Stimulated activated CD4-positive, alpha-beta T cell treated with anti-CD3 and anti-CD28 coated beads, TNF-alpha, amount 100 ng/mL, for 24 hours (primary cell): ENCODE data around the gene SLC19A2.
"Not testable (repeated sequence)": the region's sequence is repeated elsewhere in the genome, so short reads cannot be mapped to it uniquely, and the experiment has no call there.

Source experiments
- DNase-seq, 3 experiments: peaks; one replicate each; pipeline ENCODE4 v3.0.0-alpha.2; 2020; ENCODE audit warnings: low read depth in 3 of 3

SLC19A2 gene

GRCh38 chr1:169508432-169509338 lies 22.9 kb upstream of the SLC19A2 start:
- DNase-seq, result no peak

- DNase-seq, result no peak
These were observed 21.7 kb upstream of the SLC19A2 start for GRCh38 chr1:169507413-169507812.

- DNase-seq, result not testable (repeated sequence)
These were observed 17.9 kb upstream of the SLC19A2 start for GRCh38 chr1:169503601-169504000.

GRCh38 chr1:169499807-169500206 lies 14.1 kb upstream of the SLC19A2 start:
- DNase-seq, result no peak

GRCh38 chr1:169497317-169497716 lies 11.6 kb upstream of the SLC19A2 start:
- no peak for DNase-seq

GRCh38 chr1:169495916-169496315 lies 10.2 kb upstream of the SLC19A2 start:
- no peak for DNase-seq

GRCh38 chr1:169495046-169495775 lies 9.5 kb upstream of the SLC19A2 start:
- no peak for DNase-seq

GRCh38 chr1:169494343-169494742 lies 8.6 kb upstream of the SLC19A2 start:
- no peak for DNase-seq

- no peak for DNase-seq
These were observed 7.5 kb upstream of the SLC19A2 start for GRCh38 chr1:169493251-169493650.

GRCh38 chr1:169491845-169492281 lies 6.1 kb upstream of the SLC19A2 start:
- DNase-seq, result peak in 2 of 3 experiments; percentile 11 to 28

GRCh38 chr1:169488157-169488556 lies 2.4 kb upstream of the SLC19A2 start:
- DNase-seq, result no peak

GRCh38 chr1:169487561-169487960 lies 1.8 kb upstream of the SLC19A2 start:
- DNase-seq, result no peak

GRCh38 chr1:169487133-169487532 lies 1.4 kb upstream of the SLC19A2 start:
- no peak for DNase-seq

- no peak for DNase-seq
These were observed 722 bp upstream of the SLC19A2 start for GRCh38 chr1:169486281-169487051.

GRCh38 chr1:169484683-169485430 lies 887 bp downstream of the SLC19A2 start:
- peak in 1 of 3 experiments; percentile 28 for DNase-seq

GRCh38 chr1:169484101-169484500 lies 1.6 kb downstream of the SLC19A2 start:
- DNase-seq, result no peak

- no peak for DNase-seq
These were observed 2.2 kb downstream of the SLC19A2 start for GRCh38 chr1:169483500-169483966.

GRCh38 chr1:169479363-169480066 lies 6.2 kb downstream of the SLC19A2 start:
- DNase-seq, result no peak

- no peak for DNase-seq
These were observed 7.6 kb downstream of the SLC19A2 start for GRCh38 chr1:169478094-169478672.

GRCh38 chr1:169475806-169476387 lies 9.8 kb downstream of the SLC19A2 start:
- no peak for DNase-seq
